ENCODE data around the gene NAP1L4. TPM values are rescaled to one million over a fixed set of nuclear protein-coding genes. Genes with fewer than 3 reads are reported as not detected.

Gene NAP1L4
- total RNA-seq, 1 experiment from 2014 or later = 274 TPM

- Histone ChIP-seq H3K27me3 (ENCODE audit: control insufficient read depth, insufficient read depth, low read length) (no peaks in the 10 kb centered on the region), H3K36me3 (ENCODE audit: control insufficient read depth, insufficient read depth, low read length) (peaks cover 41% of the 10 kb centered on the region), H3K4me1 (ENCODE audit: control insufficient read depth, insufficient read depth, low read length) (no peaks in the 10 kb centered on the region), H3K9me3 (ENCODE audit: control insufficient read depth, insufficient read depth, low read depth, low read length) (no peaks in the 10 kb centered on the region), H3K27ac (ENCODE audit: low read length) (no peak overlapping the region), H3K4me3 (ENCODE audit: low read depth in 2 of 2, low read length in 2 of 2) (no peak overlapping the region)
- POLR2A ChIA-PET = no interaction called here
- in situ Hi-C loops (cut with HindIII; ENCODE audit: low pct_unique_long_range_greater_than_20kb, low sequenced_read_pairs) = no loop called here
- CTCF ChIA-PET = no interaction called here
- no peak for DNase-seq (ENCODE audit: low read depth, low spot score)
- intact Hi-C loops (cut with micrococcal nuclease; ENCODE audit: unreplicated experiment) = no loop called here
- no TSS peak for BruUV-seq (replicated peaks)
- TF ChIP-seq REST (IDR thresholded peaks at IDR 0.05; ENCODE audit: insufficient read depth in 1 of 2, low read depth in 2 of 2, low read length in 1 of 2) (no peak), POLR2AphosphoS5 (IDR thresholded peaks at IDR 0.05; ENCODE audit: low read depth, low read length) (no peak; the same call in 1 of the 2 replicates), CTCF (IDR thresholded peaks at IDR 0.05) (no peak), TCF7L2 (IDR thresholded peaks at IDR 0.05; ENCODE audit: low read depth, low read length) (no peak)
- no peak for ATAC-seq
These were observed 28.4 kb downstream of the NAP1L4 start for GRCh38 chr11:2963761-2964160.

- no peaks in the 10 kb centered on the region for H3K9me3 ChIP-seq (ENCODE audit: control insufficient read depth, insufficient read depth, low read depth, low read length)
- DNase-seq (ENCODE audit: low read depth, low spot score) (no peak), ATAC-seq (no peak)
- POLR2A ChIA-PET = no interaction called here
- no peaks in the 10 kb centered on the region for H3K27me3 ChIP-seq (ENCODE audit: control insufficient read depth, insufficient read depth, low read length)
- CTCF ChIA-PET = interaction anchor here (0.7 kb wide), 1 partner anchor 21 kb away, joined by 3 read pairs; no protein-coding TSS in a partner anchor
- no peaks in the 10 kb centered on the region for H3K4me1 ChIP-seq (ENCODE audit: control insufficient read depth, insufficient read depth, low read length)
- no peak overlapping the region for H3K27ac ChIP-seq (ENCODE audit: low read length)
- in situ Hi-C loops (cut with HindIII; ENCODE audit: low pct_unique_long_range_greater_than_20kb, low sequenced_read_pairs) (no loop called here), intact Hi-C loops (cut with micrococcal nuclease; ENCODE audit: unreplicated experiment) (no loop called here)
- BruUV-seq (replicated peaks) = no TSS peak
- TF ChIP-seq POLR2AphosphoS5 (IDR thresholded peaks at IDR 0.05; ENCODE audit: low read depth, low read length) = no peak
- no peak for TF ChIP-seq REST (IDR thresholded peaks at IDR 0.05; ENCODE audit: insufficient read depth in 1 of 2, low read depth in 2 of 2, low read length in 1 of 2)
- TF ChIP-seq TCF7L2 (IDR thresholded peaks at IDR 0.05; ENCODE audit: low read depth, low read length) = no peak
- TF ChIP-seq CTCF (IDR thresholded peaks at IDR 0.05) = no peak
- no peak for TF ChIP-seq SIN3A (IDR thresholded peaks at IDR 0.05; ENCODE audit: borderline replicate concordance, insufficient read depth, low read depth, low read length)
- no peak overlapping the region for H3K4me3 ChIP-seq (ENCODE audit: low read depth in 2 of 2, low read length in 2 of 2)
- peaks cover 42% of the 10 kb centered on the region for H3K36me3 ChIP-seq (ENCODE audit: control insufficient read depth, insufficient read depth, low read length)
These were observed 28.9 kb downstream of the NAP1L4 start for GRCh38 chr11:2963112-2963754.

All from Panc1 (cell line).